ENCODE data around the gene PGBD1.

- no peak for TF ChIP-seq CTCF (IDR thresholded peaks at IDR 0.05)
- no peak for TF ChIP-seq EP300 (IDR thresholded peaks at IDR 0.05)
- TF ChIP-seq POLR2A (IDR thresholded peaks at IDR 0.05) = no peak
- no peak for TF ChIP-seq POLR2AphosphoS5 (IDR thresholded peaks at IDR 0.05)
These were observed 11.9 kb upstream of the PGBD1 start for GRCh38 chr6:28269492-28269891.

Measured in stomach (tissue), 4 donors.